Right lobe of liver (tissue), 4 donors: ENCODE data around the gene CPB2.

Source experiments
- CTCF ChIP-seq, 4 donors: fragments of 200-600 bp in 3 of 4; fragments of 450-650 bp in 1 of 4; IDR thresholded peaks; one replicate each; pipeline versions ENCODE4 v1.5.1 to v1.8.0; 2016 to 2022; ENCODE audit warnings: antibody characterized with exemption in 4 of 4, mild to moderate bottlenecking in 2 of 4
- POLR2A ChIP-seq: fragments of 450-650 bp; IDR thresholded peaks from one replicate; pipeline ENCODE4 v1.6.1; 2017; ENCODE audit warnings: antibody characterized with exemption, mild to moderate bottlenecking
- donor health status: DM: no; HTN: no; CAD: no.
- donor health status: DM: no; HTN: no; CAD: no.
- donor health status: DM: no; HTN: yes; CAD: no.

- TF ChIP-seq CTCF (IDR thresholded peaks at IDR 0.05) (no peak), POLR2A (no peak)
Observed at GRCh38 chr13:46075811-46076210, 29.0 kb downstream of the CPB2 start.
